A673 (cell line): ENCODE measurements around the gene REXO1.
"Not testable (repeated sequence)": the region's sequence is repeated elsewhere in the genome, so short reads cannot be mapped to it uniquely, and the experiment has no call there.

ENCODE experiments used
- CTCF ChIP-seq: fragments of 300-800, 200-600 bp; sonication (generic); conservative IDR thresholded peaks from 2 replicates; pipeline ENCODE4 v1.5.1; 2017; ENCODE audit warnings: low read depth, mild to moderate bottlenecking, antibody characterized with exemption, low read length, moderate library complexity, mixed read lengths
- EZH2 ChIP-seq: fragments of 200-600 bp; sonication (generic); IDR thresholded peaks from 2 replicates; pipeline ENCODE4 v1.6.1; 2017; ENCODE audit warnings: borderline replicate concordance, low read depth, mild to moderate bottlenecking, mixed read lengths, antibody characterized with exemption, low read length; ENCODE audit not compliant: poor library complexity, severe bottlenecking

GRCh38 chr19:1877280-1877660, 29.0 kb upstream of the REXO1 start:
- TF ChIP-seq CTCF, EZH2: not testable (repeated sequence)
